ENCODE measurements around the gene MTUS2. TPM values are rescaled to one million over a fixed set of nuclear protein-coding genes. Genes with fewer than 3 reads are reported as not detected.

MTUS2 gene
- total and polyA plus RNA-seq, 10 donors: 0.20 to 3.2 (median 0.85) TPM

- Histone ChIP-seq H3K27ac (no peak overlapping the region), H3K4me1 (no peaks in the 10 kb centered on the region), H3K4me3 (no peak overlapping the region), H3K9me3 (peaks cover 2 to 52% (median 36%) of the 10 kb centered on the region in 8 donors), H3K27me3 (replicated peaks in 1 of 7) (no peaks in the 10 kb centered on the region), H3K36me3 (no peaks in the 10 kb centered on the region)
- no peak for TF ChIP-seq POLR2AphosphoS5 (IDR thresholded peaks at IDR 0.05)
- TF ChIP-seq CTCF (IDR thresholded peaks at IDR 0.05 in 8 of 11, conservative IDR thresholded peaks at IDR 0.05 in 3 of 11): no peak
- TF ChIP-seq POLR2A (IDR thresholded peaks at IDR 0.05): no peak
- DNase-seq: no peak
- WGBS, 5 donors: 78 to 92% (median 88%) methylated on average over 1 of the region's 1 CpG
- intact Hi-C loops (cut with DNase I; ENCODE audit: low total_unique reads): no loop called here
These were observed 367.4 kb downstream of the MTUS2 start for GRCh38 chr13:29187584-29187983.

GRCh38 chr13:29190298-29190697, 370.2 kb downstream of the MTUS2 start:
- no peaks in the 10 kb centered on the region for H3K4me1 ChIP-seq
- peaks cover 2 to 33% (median 20%) of the 10 kb centered on the region in 8 donors for H3K9me3 ChIP-seq
- peak; percentile 60 for DNase-seq
- intact Hi-C loops (cut with DNase I; ENCODE audit: low total_unique reads): no loop called here
- no peak overlapping the region for H3K4me3 ChIP-seq
- H3K27me3 ChIP-seq (replicated peaks in 1 of 7): no peaks in the 10 kb centered on the region
- H3K27ac ChIP-seq: no peak overlapping the region
- WGBS, 5 donors: 80 to 94% (median 83%) methylated on average over 3 of the region's 3 CpGs
- TF ChIP-seq CTCF (IDR thresholded peaks at IDR 0.05 in 8 of 11, conservative IDR thresholded peaks at IDR 0.05 in 3 of 11) (no peak), POLR2AphosphoS5 (IDR thresholded peaks at IDR 0.05) (no peak), POLR2A (IDR thresholded peaks at IDR 0.05) (no peak)
- no peaks in the 10 kb centered on the region for H3K36me3 ChIP-seq

- Histone ChIP-seq H3K4me1 (no peaks in the 10 kb centered on the region), H3K4me3 (no peak overlapping the region), H3K27ac (no peak overlapping the region), H3K9me3 (peaks cover 0 to 30% (median 12%) of the 10 kb centered on the region in 8 donors), H3K27me3 (replicated peaks in 1 of 7) (no peaks in the 10 kb centered on the region), H3K36me3 (no peaks in the 10 kb centered on the region)
- 71 to 84% (median 73%) methylated on average over 1 of the region's 1 CpG for WGBS, 5 donors
- no peak for DNase-seq
- intact Hi-C loops (cut with DNase I; ENCODE audit: low total_unique reads): no loop called here
- TF ChIP-seq CTCF (IDR thresholded peaks at IDR 0.05 in 8 of 11, conservative IDR thresholded peaks at IDR 0.05 in 3 of 11) (no peak), POLR2A (IDR thresholded peaks at IDR 0.05) (no peak), POLR2AphosphoS5 (IDR thresholded peaks at IDR 0.05) (no peak)
These were observed 372.9 kb downstream of the MTUS2 start for GRCh38 chr13:29193083-29193482.

- Histone ChIP-seq H3K9me3 (peaks cover 0 to 35% (median 19%) of the 10 kb centered on the region in 8 donors), H3K4me1 (no peaks in the 10 kb centered on the region), H3K27ac (no peak overlapping the region), H3K27me3 (replicated peaks in 1 of 7) (no peaks in the 10 kb centered on the region), H3K4me3 (no peak overlapping the region), H3K36me3 (no peaks in the 10 kb centered on the region)
- no peak for TF ChIP-seq CTCF (IDR thresholded peaks at IDR 0.05 in 8 of 11, conservative IDR thresholded peaks at IDR 0.05 in 3 of 11)
- TF ChIP-seq POLR2A (IDR thresholded peaks at IDR 0.05): no peak
- TF ChIP-seq POLR2AphosphoS5 (IDR thresholded peaks at IDR 0.05): no peak
- DNase-seq: no peak
- WGBS, 5 donors: 49 to 64% (median 56%) methylated on average over 3 of the region's 3 CpGs
- intact Hi-C loops (cut with DNase I; ENCODE audit: low total_unique reads): no loop called here
These were observed 375.3 kb downstream of the MTUS2 start for GRCh38 chr13:29195456-29195855.
